Activated CD4-positive, alpha-beta T cell treated with anti-CD3 and anti-CD28 coated beads, Interleukin-10, Interleukin-2, amounts not matched to agents 100 ng/mL and 50 ng/mL, durations not matched to agents 16 hours and 8 hours (primary cell): ENCODE results near the gene KRTAP5-10.
"Not testable (repeated sequence)": the region's sequence is repeated elsewhere in the genome, so short reads cannot be mapped to it uniquely, and the experiment has no call there.

ENCODE experiments used
- DNase-seq: peaks from one replicate; pipeline ENCODE4 v3.0.0-alpha.2; 2020

The KRTAP5-10 gene

DNA sequence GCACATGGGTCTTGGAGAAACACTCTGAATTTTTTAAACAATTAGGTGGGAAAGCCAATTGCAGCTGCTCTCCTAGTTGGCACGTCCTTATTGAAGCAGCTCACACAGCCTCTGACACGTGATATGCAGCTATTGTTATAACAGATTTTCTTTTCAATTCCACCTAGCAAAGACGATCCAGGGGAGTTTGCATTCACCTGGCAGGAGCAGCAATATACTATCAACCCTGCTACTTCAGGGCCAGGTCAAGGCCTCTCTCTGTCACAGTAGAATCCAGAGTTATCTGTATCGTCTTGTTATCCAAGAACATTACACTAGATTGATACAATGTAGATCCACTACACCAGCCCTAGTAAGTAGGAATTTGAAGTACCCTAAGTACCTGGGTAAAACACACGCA is 9.1 kb downstream of the KRTAP5-10 start:
- DNase-seq, result no peak

DNA sequence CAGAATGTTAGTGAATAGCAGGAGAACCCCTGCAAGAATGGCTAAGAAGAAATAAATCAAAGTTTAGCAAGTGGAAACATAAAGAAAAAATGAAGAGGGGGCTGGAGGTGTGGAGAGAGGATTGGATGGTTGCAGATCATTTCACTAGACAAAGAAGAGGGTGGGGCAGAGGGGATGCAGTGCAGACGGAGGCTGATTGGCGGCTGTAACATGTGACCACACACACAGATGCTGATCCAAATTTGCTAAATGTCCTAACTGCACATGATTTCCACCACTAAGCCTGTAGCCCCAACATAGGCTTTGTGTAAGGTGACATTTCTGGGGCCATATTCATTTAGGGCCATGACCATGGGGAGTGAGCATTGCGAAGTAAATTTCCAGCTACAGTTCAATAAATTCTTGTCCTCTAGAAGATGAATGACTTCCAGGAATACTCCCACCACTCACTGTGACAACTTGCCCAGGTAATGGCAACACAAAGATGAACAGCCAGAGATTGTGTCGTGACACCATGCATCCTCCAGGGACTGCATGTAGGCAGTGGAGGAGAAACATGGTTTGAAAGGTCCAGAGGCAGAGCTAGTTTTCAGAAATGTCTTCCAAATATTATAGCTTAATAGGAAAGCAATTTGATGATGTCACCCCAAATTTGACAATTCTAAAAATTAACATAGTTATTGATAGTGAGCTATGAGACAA is 10.5 kb downstream of the KRTAP5-10 start:
- no peak for DNase-seq

DNA sequence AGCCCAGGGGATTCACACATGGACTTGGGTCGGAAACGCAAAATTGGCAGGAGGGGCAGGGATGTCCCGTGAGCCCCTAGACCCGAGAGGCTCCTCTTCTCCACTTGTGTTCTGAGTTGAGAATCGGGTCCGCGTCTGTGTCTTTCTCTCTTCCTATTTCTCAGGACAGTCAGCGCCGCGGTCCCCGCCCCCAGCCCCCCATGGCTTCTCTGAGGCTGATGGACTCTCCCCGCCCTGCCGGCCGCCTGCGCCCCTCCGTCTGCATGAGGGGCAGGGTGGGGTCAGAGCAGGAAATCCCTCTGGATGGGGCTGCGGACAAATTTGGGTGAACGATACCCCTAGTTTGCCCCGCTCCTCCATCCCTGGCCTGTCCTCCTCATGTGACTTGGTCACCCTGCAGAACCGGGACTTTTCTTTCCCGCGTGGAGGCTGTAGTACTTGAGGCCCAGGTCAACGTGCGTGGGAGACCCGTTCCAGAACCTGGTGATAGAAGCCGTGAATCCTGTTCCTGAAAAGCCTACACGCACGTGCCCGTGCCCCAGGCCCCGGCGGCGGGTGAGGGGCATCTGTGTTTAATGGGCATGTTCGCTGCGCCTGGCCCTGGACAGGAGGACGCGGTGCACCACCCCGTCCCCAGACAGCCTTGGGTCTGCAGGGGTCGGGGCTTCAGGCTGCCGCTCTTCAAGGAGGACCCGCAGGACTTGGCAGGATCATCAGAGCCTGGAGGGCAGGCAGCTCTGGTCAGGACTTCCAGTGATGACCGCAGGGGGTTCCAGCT is 11.5 kb downstream of the KRTAP5-10 start:
- not testable (repeated sequence) for DNase-seq

DNA sequence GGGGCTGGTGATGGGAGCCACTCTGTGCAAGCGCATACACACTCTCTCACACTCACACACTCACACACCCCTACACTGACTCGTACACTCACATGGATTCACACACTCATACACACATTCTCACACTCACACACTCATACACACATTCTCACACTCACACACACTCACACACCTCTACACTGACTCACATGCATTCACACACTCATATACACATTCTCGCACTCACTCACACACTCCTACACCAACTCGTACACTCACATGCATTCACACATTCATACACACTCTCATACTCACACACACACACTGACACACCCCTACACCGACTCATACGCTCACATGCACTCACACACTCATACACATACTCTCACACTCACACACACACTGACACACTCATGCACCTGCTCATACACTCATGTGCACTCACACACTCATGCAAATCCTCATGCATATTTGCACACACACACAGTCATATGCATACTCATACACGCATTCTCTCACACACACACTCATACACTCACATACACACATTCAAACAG is 12.2 kb downstream of the KRTAP5-10 start:
- DNase-seq, result no peak

- DNase-seq, result not testable (repeated sequence)
These were observed 14.2 kb downstream of the KRTAP5-10 start for GRCh38 chr11:71579513-71579912.

- DNase-seq, result peak; percentile 40
These were observed 15.0 kb downstream of the KRTAP5-10 start for GRCh38 chr11:71580057-71581003.

GRCh38 chr11:71581826-71582225 is 16.5 kb downstream of the KRTAP5-10 start:
- no peak for DNase-seq

GRCh38 chr11:71582309-71582895 is 17.0 kb downstream of the KRTAP5-10 start, which contains the start of gene KRTAP5-11:
KRTAP5-11 (minus strand) TSS chr11:71582875; CDS start chr11:71582837, 38 bp downstream.
- DNase-seq, result no peak

DNA sequence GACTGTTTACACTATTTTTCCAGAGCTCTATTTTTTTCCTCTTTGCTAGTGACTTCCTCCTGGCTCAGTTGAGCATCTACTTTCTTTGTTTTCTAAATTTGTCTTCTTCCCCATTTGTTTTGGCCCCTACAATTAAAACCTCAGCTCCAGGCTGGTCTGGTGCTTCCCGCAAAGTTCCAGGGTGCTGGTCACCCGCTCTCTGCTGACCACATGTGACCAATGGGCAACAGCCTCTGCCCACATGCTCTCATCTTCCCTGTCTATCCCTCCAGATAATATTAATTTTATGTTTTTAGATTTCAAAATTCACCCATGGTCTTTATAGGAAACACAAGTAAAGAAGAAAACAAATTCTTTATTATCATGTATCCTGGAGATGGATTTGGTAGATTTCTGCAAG is 17.6 kb downstream of the KRTAP5-10 start:
- not testable (repeated sequence) for DNase-seq

DNA sequence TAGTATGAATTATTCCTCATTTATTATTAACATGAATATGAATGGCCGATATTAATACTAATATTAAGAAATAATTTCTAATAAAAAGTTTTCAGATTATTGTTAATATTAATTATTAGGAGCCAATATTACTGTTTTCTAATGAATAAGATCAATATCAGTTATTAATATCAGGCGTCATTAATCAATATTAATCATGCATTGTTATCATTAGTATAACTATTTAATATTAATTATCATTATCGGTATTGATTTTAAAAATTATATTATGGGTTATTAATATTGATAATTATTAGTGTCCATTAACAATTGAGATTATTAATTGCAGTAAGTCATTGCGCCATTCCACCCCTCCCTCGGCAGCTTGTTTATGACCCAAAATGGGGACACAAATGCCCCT is 20.3 kb downstream of the KRTAP5-10 start:
- not testable (repeated sequence) for DNase-seq

DNA sequence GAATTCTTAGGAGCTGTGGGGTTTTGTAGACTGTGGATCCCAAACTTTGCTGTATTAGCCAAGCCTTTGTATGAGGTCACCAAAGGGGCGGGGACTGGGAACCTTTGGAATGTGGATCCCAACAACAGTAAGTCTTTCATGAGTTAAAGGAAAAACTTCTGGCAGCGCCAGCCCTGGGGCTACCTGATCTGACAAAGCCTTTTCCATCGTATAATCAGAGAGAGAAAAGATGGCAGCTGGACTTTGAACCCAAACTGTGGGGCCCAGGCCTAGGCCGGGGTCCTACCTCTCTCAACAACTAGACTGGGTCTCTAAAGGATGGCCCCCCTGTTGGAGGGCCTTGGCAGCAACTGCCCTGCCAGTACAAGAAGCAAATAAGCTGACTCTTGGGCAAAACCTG is 23.0 kb downstream of the KRTAP5-10 start:
- not testable (repeated sequence) for DNase-seq

DNA sequence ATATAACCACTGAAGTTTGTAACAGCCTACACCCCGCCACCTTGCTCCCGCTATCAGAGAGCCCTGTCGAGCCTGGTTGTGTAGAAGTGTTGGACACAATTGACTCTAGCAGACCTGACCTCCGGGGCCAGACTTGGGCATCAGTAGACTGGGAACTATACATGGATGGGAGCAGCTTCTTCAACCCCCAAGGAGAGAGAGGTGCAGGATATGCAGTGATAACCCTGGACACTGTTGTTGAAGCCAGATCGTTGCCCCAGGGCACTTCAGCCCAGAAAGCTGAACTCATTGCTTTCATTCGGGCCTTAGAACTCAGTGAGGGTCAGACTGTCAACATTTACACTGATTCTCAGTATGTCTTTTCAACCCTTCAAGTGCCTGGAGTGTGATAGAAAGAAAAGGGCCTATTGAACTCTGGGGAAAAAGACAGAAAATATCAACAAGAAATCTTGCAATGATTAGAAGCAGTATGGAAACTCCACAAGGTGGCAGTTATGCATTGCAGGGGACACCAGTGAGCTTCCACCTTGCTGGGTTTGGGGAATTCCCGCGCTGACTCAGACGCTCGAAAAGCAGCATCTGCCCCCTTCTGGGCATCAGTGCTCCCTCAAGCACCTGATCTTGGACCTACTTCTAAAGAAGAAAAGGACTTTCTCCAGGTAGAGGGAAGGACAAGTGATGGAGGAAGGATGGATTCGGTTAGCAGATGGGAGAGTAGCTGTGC is 23.6 kb downstream of the KRTAP5-10 start:
- peak; percentile 78 for DNase-seq

GRCh38 chr11:71589546-71589920 is 24.2 kb downstream of the KRTAP5-10 start:
- not testable (repeated sequence) for DNase-seq

- DNase-seq, result not testable (repeated sequence)
These were observed 37.9 kb downstream of the KRTAP5-10 start for GRCh38 chr11:71603221-71603620.

- peak; percentile 47 for DNase-seq
These were observed 39.6 kb downstream of the KRTAP5-10 start for GRCh38 chr11:71604798-71605488.

DNA sequence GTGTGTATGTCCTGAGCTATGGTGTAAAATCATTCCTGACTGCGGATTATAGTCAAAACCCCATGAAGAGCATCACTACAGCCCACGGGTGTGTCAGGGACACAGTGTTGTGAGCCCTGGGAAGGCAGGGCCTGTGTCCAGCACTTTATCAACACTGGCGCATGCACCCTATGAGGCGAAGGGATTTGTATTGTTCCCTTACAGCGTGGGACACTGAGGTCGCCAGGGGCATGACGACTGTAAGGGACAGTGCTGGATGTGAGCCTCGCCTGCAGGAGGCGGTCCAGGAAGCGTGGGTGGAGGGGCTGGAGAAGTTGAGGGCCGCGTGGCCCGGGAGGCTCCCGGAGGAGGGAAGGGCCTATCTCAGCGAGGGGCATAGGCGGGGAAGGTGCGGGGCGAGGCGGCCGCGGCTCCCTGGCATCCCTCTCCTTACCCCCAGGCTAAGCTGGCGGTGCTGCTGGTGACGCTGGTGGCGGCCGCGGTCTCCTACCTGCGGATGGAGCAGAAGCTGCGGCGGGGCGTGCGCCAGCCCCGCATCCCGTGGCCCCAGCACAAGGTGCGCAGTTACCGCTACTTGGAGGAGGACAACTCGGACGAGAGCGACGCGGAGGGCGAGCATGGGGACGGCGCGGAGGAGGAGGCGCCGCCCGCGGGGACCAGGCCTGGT is 41.6 kb downstream of the KRTAP5-10 start:
- not testable (repeated sequence) for DNase-seq

- not testable (repeated sequence) for DNase-seq
These were observed 42.3 kb downstream of the KRTAP5-10 start for GRCh38 chr11:71607520-71608216.

GRCh38 chr11:71608272-71608671 is 42.9 kb downstream of the KRTAP5-10 start:
- not testable (repeated sequence) for DNase-seq

DNA sequence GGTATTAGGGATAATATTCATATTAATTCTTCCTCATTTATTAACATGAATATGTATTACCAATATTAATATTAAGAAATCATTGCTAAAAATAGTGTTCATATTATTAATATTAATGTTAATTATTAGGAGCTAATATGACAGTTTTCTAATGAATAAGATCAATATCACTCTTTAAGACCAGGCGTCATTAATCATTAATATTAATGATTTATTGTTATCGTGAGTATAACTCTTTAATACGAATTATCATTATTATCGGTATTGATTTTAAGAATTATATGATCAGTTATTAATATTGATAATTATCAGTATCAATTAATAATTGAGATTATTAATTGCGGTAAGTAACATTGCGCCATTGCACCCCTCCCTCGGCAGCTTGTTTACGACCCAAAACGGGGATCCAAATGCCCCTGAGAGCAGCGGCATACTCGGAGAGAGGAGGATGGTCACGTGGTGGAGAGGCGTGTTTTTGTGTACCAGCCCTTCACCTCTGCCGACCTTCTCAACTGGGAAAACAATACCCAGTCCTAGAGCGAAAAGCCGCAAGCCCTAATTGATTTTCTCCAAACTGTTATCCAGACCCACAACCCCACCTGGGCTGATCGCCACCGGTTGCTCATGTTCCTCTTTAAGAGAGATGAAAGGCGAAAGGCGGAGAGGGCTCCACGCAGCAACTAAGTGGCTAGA is 46.0 kb downstream of the KRTAP5-10 start:
- not testable (repeated sequence) for DNase-seq
